ENCODE results near the gene BRME1.

BRME1 gene

GRCh38 chr19:13838435-13839129 is 67.3 kb downstream of the BRME1 start:
- TF ChIP-seq CTCF (IDR thresholded peaks at IDR 0.05; ENCODE audit: borderline replicate concordance, insufficient read depth, low read depth, low read length): no peak
- H3K4me3 ChIP-seq (ENCODE audit: low read depth, low read length): peak overlapping the region; percentile 44

GRCh38 chr19:13835791-13836723 is 69.9 kb downstream of the BRME1 start:
- no peak for TF ChIP-seq CTCF (IDR thresholded peaks at IDR 0.05; ENCODE audit: borderline replicate concordance, insufficient read depth, low read depth, low read length)
- H3K4me3 ChIP-seq (ENCODE audit: low read depth, low read length): no peak overlapping the region

- no peak overlapping the region for H3K4me3 ChIP-seq (ENCODE audit: low read depth, low read length)
- no peak for TF ChIP-seq CTCF (IDR thresholded peaks at IDR 0.05; ENCODE audit: borderline replicate concordance, insufficient read depth, low read depth, low read length)
These were observed 71.5 kb downstream of the BRME1 start for GRCh38 chr19:13834244-13835069.

GRCh38 chr19:13833330-13834243 is 72.3 kb downstream of the BRME1 start:
- peak overlapping the region; percentile 54 for H3K4me3 ChIP-seq (ENCODE audit: low read depth, low read length)
- TF ChIP-seq CTCF (IDR thresholded peaks at IDR 0.05; ENCODE audit: borderline replicate concordance, insufficient read depth, low read depth, low read length): peak; percentile 68
